Measurements from ENCODE around the gene PCSK9. TPM values are rescaled to one million over a fixed set of nuclear protein-coding genes. Genes with fewer than 3 reads are reported as not detected.
A peak's percentile ranks its signal among the peaks of the same experiment; 100 is the strongest.

Gene PCSK9
- total RNA-seq, 1 donor from 2014 or later = not detected

- DNase-seq (ENCODE audit: low read depth in 2 of 2) = no peak
These were observed 5.5 kb downstream of the PCSK9 start for GRCh38 chr1:55044617-55045397.

DNA sequence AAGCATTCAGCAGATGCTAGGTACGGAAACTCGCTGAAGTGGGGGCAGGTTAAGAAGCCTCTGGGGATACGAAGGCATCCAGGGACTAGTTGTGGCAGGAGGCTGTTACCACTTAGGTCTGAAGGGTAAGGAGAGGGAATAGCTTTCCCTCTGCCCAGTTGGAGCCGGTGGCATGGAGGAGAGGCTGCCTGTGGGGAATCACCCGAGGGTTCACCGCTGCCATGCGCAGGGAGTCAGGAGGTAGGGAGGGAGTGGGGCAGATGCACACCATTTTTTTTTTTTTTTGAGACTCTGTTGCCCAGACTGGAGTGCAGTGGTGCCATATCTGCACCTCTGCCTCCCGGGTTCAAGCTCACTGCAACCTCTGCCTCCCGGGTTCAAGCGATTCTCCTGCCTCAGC, 6.1 kb downstream of the PCSK9 start:
- no peak for DNase-seq (ENCODE audit: low read depth in 2 of 2)

DNA sequence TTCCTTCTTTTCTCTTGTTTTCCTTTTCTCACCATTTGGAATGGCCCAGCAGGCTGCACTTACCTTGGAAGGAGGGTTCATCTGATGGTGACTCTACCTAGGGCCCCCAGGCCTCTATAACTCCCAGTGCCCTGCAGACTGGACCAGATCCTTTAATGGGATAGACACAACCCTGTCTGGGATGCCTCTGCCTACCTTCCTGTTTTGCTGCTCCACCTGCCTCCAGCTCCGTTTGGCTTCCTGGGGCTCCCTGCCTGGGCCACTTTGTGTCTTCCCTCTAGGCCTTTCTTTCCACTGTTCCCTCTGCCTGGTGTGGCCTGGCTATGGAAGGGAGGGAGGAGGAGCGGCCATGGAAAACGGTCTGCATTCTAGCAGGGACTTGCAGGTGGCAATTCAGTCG, 7.5 kb downstream of the PCSK9 start:
- no peak for DNase-seq (ENCODE audit: low read depth in 2 of 2)

GRCh38 chr1:55047611-55048010, 8.3 kb downstream of the PCSK9 start:
- DNase-seq (ENCODE audit: low read depth in 2 of 2) = no peak

DNA sequence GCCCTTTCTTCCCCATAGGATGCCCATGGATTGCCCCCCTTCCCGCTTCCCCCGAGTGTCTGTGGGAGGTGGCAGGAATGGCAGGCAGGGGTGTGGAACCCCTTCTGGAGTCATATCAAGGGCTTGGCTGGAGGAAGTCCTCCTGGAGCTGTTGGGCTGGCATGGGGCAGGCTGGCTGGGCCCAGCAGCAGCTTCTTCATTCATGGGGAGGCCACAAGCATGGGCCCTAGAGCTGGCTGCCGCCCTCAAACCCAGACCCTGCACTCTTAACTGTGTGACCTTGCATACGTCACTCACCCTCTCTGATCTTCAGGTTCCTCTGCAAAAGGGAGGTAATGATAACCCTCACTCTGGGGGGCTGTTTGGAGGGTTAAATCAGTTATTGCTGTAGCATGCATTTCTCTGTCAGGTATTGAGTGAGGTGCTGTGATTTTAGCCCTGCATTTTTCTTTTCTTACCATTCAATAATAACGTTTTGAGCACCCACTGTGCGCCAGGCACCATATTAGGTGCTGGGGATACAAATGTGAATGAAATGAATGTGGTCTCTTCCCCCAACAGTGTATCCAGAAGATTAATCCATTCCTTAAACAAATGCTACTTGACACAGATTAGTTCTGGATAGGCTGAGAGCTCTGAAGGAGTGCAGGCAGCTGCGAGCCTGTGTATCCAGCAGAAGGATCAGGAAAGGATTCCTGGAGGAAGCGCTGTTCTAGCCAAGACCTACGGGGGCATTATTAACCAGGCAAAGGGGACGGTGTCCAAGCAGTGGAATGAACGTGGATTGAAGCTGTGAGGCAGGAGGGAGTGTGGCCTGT, 9.3 kb downstream of the PCSK9 start:
- DNase-seq (ENCODE audit: low read depth in 2 of 2) = no peak

GRCh38 chr1:55049271-55049913, 10.0 kb downstream of the PCSK9 start:
- no peak for DNase-seq (ENCODE audit: low read depth in 2 of 2)

GRCh38 chr1:55049914-55050278, 10.5 kb downstream of the PCSK9 start:
- peak; percentile 76 to 83 for DNase-seq (ENCODE audit: low read depth in 2 of 2)

GRCh38 chr1:55050283-55050682, 10.9 kb downstream of the PCSK9 start:
- DNase-seq (ENCODE audit: low read depth in 2 of 2) = peak in 1 of 2 donors; percentile 12

- DNase-seq (ENCODE audit: low read depth in 2 of 2) = no peak
These were observed 11.8 kb downstream of the PCSK9 start for GRCh38 chr1:55051169-55051568.

DNA sequence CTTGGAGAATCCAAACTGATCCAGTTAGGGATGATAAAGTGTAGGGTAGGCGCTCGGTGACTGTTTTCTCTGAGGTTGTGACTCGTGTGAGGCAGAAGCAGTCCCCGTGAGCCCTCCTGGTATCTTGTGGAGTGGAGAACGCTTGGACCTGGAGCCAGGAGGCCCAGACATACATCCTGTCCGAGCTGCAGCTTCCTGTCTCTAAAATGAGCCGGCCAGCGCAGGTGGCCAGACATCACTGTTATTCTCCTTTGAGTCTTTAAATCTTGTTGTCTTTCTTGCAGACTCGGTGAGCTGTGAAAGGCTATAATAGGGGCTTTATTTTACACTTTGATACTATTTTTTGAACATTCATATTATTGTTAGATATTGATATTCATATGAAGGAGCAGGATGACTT, 12.3 kb downstream of the PCSK9 start:
- DNase-seq (ENCODE audit: low read depth in 2 of 2) = peak; percentile 23 to 29

- no peak for DNase-seq (ENCODE audit: low read depth in 2 of 2)
These were observed 13.1 kb downstream of the PCSK9 start for GRCh38 chr1:55052221-55053142.

- DNase-seq (ENCODE audit: low read depth in 2 of 2) = no peak
These were observed 14.1 kb downstream of the PCSK9 start for GRCh38 chr1:55053265-55053954.

- no peak for DNase-seq (ENCODE audit: low read depth in 2 of 2)
These were observed 15.0 kb downstream of the PCSK9 start for GRCh38 chr1:55054396-55054795.

DNA sequence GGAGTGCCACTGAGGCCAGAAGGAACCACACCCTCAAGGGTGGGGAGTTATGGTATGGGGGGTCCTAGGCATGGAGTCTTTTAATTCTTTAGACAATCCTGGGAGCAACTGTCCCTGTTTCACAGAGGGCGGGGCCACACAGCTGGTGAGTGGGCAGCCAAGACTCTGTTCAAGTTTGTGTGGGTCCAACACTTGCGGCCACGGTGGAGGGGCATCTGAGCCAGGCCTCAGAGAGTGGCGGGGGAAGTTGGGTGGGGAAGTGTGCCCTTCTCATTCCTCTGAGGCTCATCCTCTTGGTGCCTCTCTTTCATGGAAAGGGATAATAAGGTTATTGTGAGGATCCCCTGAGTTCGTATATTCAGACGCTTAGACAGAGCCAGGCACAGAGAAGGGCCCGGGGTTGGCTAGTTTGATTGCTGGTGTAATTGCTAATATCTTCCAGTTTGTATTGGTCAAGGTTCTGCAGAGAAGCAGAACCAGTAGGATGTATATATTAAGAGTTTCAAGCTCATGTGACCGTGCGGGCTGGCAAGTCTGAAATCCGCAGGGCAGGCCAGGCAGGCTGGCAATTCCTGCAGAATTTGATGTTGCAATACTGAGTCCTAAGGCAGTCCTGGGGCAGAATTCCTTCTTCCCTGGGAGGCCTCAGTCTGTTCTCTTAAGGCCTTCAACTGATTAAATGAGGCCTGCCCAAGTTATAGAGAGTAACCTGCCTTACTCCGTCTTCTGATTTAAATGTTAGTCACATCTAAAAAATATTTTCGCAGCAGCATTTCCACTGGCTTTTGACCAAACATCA, 15.9 kb downstream of the PCSK9 start:
- DNase-seq (ENCODE audit: low read depth in 2 of 2) = no peak

GRCh38 chr1:55055951-55056631, 16.7 kb downstream of the PCSK9 start:
- no peak for DNase-seq (ENCODE audit: low read depth in 2 of 2)

DNA sequence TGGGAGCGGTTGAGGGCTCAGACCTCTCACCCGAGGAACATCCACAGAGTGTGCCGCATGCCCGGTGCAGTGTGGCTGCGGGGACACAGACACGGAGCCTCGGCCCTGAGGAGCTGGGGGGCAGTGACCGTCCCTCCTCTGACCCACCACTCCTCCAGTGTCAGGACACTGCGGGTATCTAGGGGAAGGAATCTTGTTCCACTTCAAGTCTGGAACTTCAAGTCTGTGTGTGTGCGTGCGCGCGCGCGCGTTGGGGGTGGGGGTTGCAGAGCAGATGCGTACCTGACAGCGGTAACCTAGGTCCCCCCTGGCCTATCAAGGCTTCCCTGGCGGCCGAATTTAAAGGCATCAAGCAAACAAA, 17.3 kb downstream of the PCSK9 start:
- DNase-seq (ENCODE audit: low read depth in 2 of 2) = no peak

- DNase-seq (ENCODE audit: low read depth in 2 of 2) = no peak
These were observed 18.1 kb downstream of the PCSK9 start for GRCh38 chr1:55057270-55057955.

DNA sequence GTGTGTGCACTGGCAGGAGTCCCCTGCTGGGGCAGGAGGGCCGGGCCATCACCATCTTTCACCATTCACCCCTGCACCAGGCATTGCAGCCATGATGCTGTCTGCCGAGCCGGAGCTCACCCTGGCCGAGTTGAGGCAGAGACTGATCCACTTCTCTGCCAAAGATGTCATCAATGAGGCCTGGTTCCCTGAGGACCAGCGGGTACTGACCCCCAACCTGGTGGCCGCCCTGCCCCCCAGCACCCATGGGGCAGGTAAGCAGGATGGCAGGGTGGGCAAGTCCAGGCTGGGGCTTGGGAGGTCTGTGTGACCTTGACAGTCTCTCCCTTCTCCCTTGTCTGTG, 18.6 kb downstream of the PCSK9 start:
- no peak for DNase-seq (ENCODE audit: low read depth in 2 of 2)
